GM10266 (cell line): ENCODE measurements around the gene RHOBTB1.

Experiments
- DNase-seq: peaks from one replicate; pipeline ENCODE4 v3.0.0; 2012; ENCODE audit errors: extremely low spot score
- CTCF ChIP-seq: IDR thresholded peaks from 2 replicates; pipeline ENCODE4 v1.5.1; 2012; ENCODE audit warnings: mild to moderate bottlenecking, low read depth; ENCODE audit not compliant: control insufficient read depth, insufficient read depth; ENCODE audit errors: missing control alignments

RHOBTB1 gene

GRCh38 chr10:60877061-60877776, 66.8 kb downstream of the RHOBTB1 start:
- DNase-seq = no peak

GRCh38 chr10:60873758-60874157, 70.2 kb downstream of the RHOBTB1 start:
- DNase-seq = no peak
- TF ChIP-seq CTCF = no peak

More at GRCh38 chr10:60877061-60877776, 66.8 kb downstream of the RHOBTB1 start:
- no peak for TF ChIP-seq CTCF

GRCh38 chr10:60872451-60872850, 71.5 kb downstream of the RHOBTB1 start:
- no peak for TF ChIP-seq CTCF
- no peak for DNase-seq

GRCh38 chr10:60871215-60871614, 72.8 kb downstream of the RHOBTB1 start:
- no peak for DNase-seq

GRCh38 chr10:60870803-60871202, 73.2 kb downstream of the RHOBTB1 start:
- no peak for TF ChIP-seq CTCF
- DNase-seq = no peak

More at GRCh38 chr10:60871215-60871614, 72.8 kb downstream of the RHOBTB1 start:
- TF ChIP-seq CTCF = no peak

GRCh38 chr10:60870416-60870728, 73.6 kb downstream of the RHOBTB1 start:
- no peak for DNase-seq
- no peak for TF ChIP-seq CTCF

- TF ChIP-seq CTCF = no peak
- DNase-seq = no peak
Observed at GRCh38 chr10:60869652-60870415, 74.2 kb downstream of the RHOBTB1 start.
